Ectodermal cell (in vitro differentiated cells): Measurements from ENCODE around the gene ACOX1.

Experiments used
- H3K27ac ChIP-seq: 2 replicates; pipeline ENCODE4 v1.7.0; 2013; ENCODE audit warnings: mild to moderate bottlenecking, low read depth, low read length; ENCODE audit not compliant: insufficient read depth, poor library complexity, severe bottlenecking
- H3K27me3 ChIP-seq: 2 replicates; pipeline ENCODE4 v1.7.0; 2013; ENCODE audit warnings: mild to moderate bottlenecking, low read length; ENCODE audit not compliant: insufficient read depth, control insufficient read depth, poor library complexity, severe bottlenecking
- H3K36me3 ChIP-seq: one replicate; pipeline ENCODE4 v1.7.0; 2013; ENCODE audit warnings: low read length; ENCODE audit not compliant: control insufficient read depth, insufficient read depth
- H3K4me1 ChIP-seq: one replicate; pipeline ENCODE4 v1.7.0; 2013; ENCODE audit warnings: low read length; ENCODE audit not compliant: control insufficient read depth, insufficient read depth
- H3K4me3 ChIP-seq: 2 replicates; pipeline ENCODE4 v1.7.0; 2013; ENCODE audit warnings: low read depth, low read length, control low read depth; ENCODE audit not compliant: insufficient read depth
- H3K9me3 ChIP-seq: 2 replicates; pipeline ENCODE4 v1.7.0; 2013; ENCODE audit warnings: mild to moderate bottlenecking, low read length, moderate library complexity; ENCODE audit not compliant: control insufficient read depth
- WGBS, 2 experiments: methylation state at CpG; one replicate each; pipeline ENCODE4 v1.1.7; 2013; ENCODE audit warnings: missing lambda C conversion rate in 2 of 2; 5-methylcytosine and 5-hydroxymethylcytosine counted together

Gene ACOX1

DNA sequence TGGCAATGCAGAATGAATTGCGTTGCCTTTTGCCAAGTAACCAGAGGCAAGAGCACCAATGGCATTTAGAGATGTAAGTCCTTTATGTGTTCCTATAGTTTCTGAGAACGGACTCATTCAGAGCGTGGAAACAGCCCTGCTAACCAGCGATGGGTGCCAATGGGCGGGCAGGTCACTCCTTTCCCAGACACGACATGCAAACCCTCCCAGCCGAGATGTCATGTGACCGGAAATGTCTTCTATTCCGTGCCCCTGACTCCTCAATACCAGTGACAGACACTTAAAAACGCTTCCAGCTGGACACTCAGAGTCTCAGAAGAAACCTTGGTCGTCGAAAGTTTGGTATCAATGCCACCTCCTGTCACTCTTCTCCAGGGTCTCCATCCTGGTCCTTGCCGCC lies 41.3 kb downstream of the ACOX1 start:
- Histone ChIP-seq H3K4me3 (no peak overlapping the region), H3K36me3 (no peaks in the 10 kb centered on the region), H3K27ac (no peak overlapping the region), H3K9me3 (no peaks in the 10 kb centered on the region), H3K27me3 (no peaks in the 10 kb centered on the region), H3K4me1 (no peaks in the 10 kb centered on the region)
- WGBS, 2 experiments = 91% methylated on average over 13 of the region's 13 CpGs

DNA sequence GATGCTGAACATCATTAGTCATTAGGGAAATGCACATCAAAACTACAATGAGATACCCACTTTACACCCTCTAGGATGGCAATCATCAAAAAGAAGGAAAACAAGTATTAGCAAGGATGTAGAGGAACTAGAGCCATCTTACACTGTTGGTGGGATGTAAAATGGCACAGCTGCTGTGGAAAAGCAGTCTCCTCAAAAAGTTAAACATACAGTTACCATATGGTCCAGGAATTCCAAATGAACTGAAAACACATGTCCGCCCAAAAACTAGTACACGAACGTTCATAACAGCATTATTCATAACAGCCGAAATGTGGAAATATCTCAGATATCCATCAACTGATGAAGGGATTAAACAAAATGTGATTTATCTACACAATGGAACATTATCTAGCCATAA lies 45.2 kb downstream of the ACOX1 start:
- Histone ChIP-seq H3K36me3 (peaks cover 4% of the 10 kb centered on the region), H3K27ac (no peak overlapping the region), H3K27me3 (no peaks in the 10 kb centered on the region), H3K4me3 (no peak overlapping the region), H3K9me3 (no peaks in the 10 kb centered on the region), H3K4me1 (no peaks in the 10 kb centered on the region)
- 96 to 98% methylated on average over 4 of the region's 4 CpGs for WGBS, 2 experiments

DNA sequence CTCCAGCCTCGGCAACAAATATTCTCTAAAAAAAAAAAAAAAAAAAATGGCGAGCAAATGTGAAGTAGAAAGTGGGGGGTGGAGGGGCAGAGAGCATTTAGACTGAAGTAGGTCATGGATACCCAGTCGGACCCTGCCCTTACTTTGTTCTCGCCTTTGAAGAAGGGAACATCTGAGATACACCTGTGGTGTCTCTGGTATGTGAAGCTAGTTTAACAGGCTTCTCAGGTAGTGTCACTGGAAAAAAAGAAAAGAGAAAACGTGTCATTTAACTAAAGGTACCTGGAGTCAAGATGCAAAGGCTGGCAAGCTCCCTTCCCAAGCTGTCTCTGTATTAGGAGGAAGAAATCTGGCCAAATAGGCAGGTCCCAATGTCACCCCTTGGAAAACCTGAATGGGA lies 46.1 kb downstream of the ACOX1 start:
- WGBS, 2 experiments = 92 to 94% methylated on average over 5 of the region's 5 CpGs
- Histone ChIP-seq H3K9me3 (no peaks in the 10 kb centered on the region), H3K36me3 (peaks cover 4% of the 10 kb centered on the region), H3K4me3 (no peak overlapping the region), H3K27me3 (no peaks in the 10 kb centered on the region), H3K27ac (no peak overlapping the region), H3K4me1 (no peaks in the 10 kb centered on the region)

DNA sequence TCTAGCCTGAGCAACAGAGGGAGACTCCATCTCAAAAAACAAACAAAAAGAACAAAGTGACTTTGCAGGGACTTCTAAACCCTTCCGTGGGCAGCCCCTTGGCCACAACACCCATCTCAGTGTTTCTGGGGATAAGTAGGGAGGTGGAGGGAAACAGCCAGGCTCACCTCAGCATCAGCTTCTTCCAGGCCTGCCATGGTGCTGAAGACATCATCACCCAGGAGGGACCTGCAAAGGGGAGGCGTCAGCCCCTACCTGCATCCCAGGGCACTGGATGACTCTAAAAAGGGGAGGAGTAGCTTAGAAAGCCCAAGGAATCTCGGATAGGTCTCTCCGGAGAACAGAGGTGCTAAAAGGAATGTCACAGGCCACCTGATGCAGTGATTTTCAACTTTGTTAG lies 47.9 kb downstream of the ACOX1 start:
- Histone ChIP-seq H3K27me3 (no peaks in the 10 kb centered on the region), H3K36me3 (peaks cover 4% of the 10 kb centered on the region), H3K4me3 (no peak overlapping the region), H3K27ac (no peak overlapping the region), H3K4me1 (no peaks in the 10 kb centered on the region), H3K9me3 (no peaks in the 10 kb centered on the region)
- WGBS, 2 experiments = 89 to 91% methylated on average over 4 of the region's 4 CpGs

DNA sequence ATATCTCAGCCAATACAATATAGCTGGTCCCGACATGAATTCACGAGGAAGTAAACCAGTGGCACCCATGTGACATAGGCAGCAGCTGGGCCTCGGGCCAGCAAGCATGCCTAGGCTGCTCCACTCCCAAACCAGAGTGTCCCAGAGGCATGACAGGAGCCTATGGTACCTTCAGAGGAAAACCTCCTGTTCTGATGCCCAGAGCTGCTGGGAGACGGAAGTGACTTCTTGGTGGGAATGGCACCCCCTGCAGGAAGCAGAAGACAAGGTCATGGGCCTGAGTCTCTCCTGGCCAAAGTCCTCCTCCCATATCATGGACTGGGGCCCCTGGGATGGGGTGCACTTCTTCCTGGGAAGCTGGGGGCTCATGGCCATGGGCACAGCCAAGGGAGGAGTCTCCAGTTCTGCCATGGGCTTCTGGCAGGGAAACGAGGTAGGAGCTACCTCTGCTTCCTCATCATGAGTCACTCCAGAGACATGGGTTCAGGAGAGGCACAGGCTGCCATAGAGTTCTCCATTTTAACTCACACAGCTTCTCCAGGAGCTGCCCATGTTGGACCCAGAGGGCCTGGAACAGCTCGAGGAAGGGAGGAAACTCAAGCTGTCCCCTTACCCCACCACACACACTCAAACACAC lies 51.6 kb downstream of the ACOX1 start:
- Histone ChIP-seq H3K4me3 (no peak overlapping the region), H3K36me3 (peaks cover 4% of the 10 kb centered on the region), H3K27ac (no peak overlapping the region), H3K27me3 (no peaks in the 10 kb centered on the region), H3K4me1 (no peaks in the 10 kb centered on the region), H3K9me3 (no peaks in the 10 kb centered on the region)
- WGBS, 2 experiments = 84 to 89% methylated on average over 6 of the region's 6 CpGs

DNA sequence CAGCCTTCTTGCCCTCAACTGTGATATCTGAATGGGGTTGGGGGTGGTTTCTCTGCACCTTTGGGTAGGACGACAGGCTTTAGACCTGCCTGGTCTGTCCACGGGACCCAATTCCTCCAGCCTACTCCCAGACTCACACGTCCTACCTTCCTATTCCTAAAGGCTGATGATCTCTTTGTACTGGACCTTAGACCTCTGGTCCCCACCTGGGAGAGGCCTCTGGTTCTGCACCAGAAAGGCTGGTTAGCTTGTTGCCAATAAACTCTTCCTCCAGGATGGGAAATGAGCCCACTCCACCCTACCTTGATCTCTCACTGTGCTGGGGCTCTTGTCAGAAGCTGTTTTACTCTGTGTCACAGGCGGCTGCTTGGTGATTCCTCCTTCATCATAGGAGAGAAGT lies 52.5 kb downstream of the ACOX1 start:
- peaks cover 4% of the 10 kb centered on the region for H3K36me3 ChIP-seq

DNA sequence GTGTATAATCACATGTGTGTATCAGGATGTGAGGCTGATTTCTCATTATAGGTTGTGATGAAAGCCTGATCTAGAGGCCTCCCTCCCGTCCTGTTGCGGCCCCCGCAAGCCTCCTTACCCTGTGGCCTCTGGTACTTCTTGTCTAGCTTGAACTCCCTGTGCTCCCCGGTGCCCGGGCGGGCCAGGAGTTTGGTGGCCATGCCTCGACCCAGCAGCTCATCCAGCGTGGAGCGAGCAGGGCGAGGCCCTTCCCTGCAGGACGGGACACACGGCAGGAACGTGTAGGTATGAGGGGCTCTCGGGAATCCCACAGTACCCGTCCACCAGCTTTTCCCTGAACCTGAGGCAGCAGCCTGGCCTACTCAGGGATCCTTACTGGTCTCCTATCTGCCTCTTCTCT lies 53.1 kb downstream of the ACOX1 start:
- Histone ChIP-seq H3K4me1 (no peaks in the 10 kb centered on the region), H3K9me3 (no peaks in the 10 kb centered on the region), H3K4me3 (no peak overlapping the region), H3K27ac (no peak overlapping the region), H3K36me3 (peaks cover under 1% of the 10 kb centered on the region), H3K27me3 (no peaks in the 10 kb centered on the region)
- 95 to 97% methylated on average over 15 of the region's 15 CpGs for WGBS, 2 experiments

More for the DNA sequence above, 52.5 kb downstream of the ACOX1 start:
- Histone ChIP-seq H3K4me3 (no peak overlapping the region), H3K4me1 (no peaks in the 10 kb centered on the region), H3K27ac (no peak overlapping the region), H3K9me3 (no peaks in the 10 kb centered on the region), H3K27me3 (no peaks in the 10 kb centered on the region)
- 90% methylated on average over 4 of the region's 4 CpGs for WGBS, 2 experiments

DNA sequence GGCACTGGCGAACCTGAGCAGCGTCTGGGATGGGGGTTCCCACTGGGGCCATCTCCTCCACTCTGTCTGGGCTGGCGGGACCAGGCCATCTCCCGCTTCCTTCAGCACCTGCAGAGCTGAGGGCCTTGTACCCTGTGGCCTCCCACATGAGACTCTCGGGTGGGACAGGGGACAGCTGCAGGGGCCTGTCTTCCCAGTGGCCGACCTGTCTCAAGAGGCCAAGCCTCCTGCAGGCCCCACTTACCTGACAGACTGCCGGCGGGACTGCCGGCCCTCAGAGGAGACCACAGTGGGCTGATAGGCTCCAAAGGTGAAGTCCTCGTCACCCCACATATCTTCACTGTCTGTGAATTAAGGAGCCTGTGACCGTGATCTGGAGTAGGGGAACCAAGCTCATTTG lies 53.9 kb downstream of the ACOX1 start:
- H3K4me3 ChIP-seq = no peak overlapping the region
- H3K27me3 ChIP-seq = no peaks in the 10 kb centered on the region
- no peaks in the 10 kb centered on the region for H3K9me3 ChIP-seq
- no peak overlapping the region for H3K27ac ChIP-seq
- H3K4me1 ChIP-seq = no peaks in the 10 kb centered on the region
- no peaks in the 10 kb centered on the region for H3K36me3 ChIP-seq
- WGBS, 2 experiments = 92 to 95% methylated on average over 11 of the region's 11 CpGs

DNA sequence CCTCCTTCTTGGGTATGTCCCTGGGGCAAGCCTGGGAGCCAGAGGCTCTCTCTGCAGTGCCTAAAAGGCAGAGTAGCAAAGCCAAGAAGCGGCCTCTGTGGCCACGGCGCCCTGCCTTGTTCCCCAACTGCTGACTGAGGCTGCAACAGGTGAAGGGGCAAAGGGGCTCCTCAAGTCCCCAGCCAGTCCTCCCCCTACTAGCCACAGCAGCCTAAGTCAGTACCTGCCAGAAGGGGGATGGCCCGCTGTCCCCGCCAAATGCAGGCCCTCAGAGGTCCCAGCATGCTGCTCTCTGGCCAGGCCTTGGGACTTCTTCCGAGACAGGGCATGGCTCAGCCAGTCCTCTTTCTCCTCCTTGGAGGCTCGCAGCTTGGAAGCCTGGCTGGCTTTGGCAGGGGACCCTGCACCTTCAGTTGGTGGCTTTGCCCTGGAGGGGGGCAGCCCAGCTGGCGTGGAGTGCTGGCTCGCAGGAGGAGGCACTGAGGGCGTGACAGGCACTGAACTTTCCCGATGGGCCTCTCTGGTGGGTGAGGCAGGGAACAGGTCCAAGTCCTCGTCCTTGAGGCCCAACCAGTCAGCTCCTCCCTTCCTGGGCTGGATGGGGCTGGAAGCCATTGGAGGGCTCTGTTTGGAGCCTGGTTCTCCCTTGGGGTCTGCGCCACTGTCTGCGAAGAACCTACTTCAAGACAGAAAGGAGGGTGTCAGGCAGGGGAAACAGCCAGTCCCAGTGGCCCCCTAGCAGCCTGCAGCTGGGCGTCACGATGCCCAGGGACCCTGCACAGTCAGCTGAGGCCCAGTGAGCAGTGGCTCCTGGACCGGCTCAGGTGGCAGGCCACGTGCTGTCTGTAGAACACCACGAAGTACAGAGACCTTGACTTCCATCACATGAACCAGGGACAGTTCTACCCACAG lies 55.7 kb downstream of the ACOX1 start:
- WGBS, 2 experiments = 91 to 95% methylated on average over 19 of the region's 19 CpGs
- Histone ChIP-seq H3K27me3 (no peaks in the 10 kb centered on the region), H3K4me3 (no peak overlapping the region), H3K4me1 (no peaks in the 10 kb centered on the region), H3K9me3 (no peaks in the 10 kb centered on the region), H3K27ac (no peak overlapping the region), H3K36me3 (no peaks in the 10 kb centered on the region)

DNA sequence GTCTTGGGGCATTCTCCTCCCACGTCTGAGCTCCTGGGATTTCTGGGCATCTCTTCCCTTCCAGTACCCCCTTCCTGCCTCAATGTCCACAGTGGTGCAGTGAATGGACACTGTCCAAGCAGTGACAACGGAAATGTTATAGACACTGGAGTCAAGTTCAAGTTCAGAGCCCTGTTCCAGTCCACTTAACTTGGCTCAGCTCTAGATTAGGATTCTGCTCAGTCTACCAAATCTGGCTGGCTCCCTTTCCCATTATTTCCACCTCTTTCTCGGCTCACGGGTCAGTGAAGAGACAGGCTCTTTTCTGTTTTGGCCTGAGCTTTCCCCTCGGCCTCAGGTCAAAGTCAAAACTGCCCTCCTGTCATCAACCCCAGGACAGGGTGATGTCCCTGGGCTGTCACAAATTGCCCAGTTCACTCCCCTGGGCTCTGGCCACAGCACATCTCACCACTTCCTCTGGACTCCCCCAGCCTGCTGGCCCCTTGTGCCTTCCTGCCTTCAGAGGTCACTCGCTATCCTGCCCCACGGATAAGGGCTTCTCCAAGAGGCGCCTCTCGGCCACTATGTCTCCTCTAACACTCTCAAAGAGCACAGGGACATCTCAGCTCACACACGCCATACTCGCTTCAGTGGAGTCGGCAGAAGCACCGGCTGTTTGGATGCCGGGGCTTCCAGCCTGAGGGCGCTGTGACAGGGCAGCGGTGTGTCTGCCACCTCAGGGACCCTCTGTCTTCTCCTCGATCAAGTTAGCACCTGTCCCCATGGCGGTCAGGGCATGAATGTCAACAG lies 56.6 kb downstream of the ACOX1 start:
- Histone ChIP-seq H3K27me3 (no peaks in the 10 kb centered on the region), H3K36me3 (no peaks in the 10 kb centered on the region), H3K4me1 (no peaks in the 10 kb centered on the region), H3K9me3 (no peaks in the 10 kb centered on the region), H3K4me3 (no peak overlapping the region), H3K27ac (no peak overlapping the region)
- 93% methylated on average over 18 of the region's 18 CpGs for WGBS, 2 experiments
